Breast epithelium (tissue), 3 donors: Measurements from ENCODE around the gene DNAJA3.

ENCODE experiments used
- CTCF ChIP-seq, 3 donors: fragments of 450-650 bp; IDR thresholded peaks; one replicate each; pipeline ENCODE4 v1.5.1; 2016 to 2017; ENCODE audit warnings: antibody characterized with exemption in 3 of 3, mild to moderate bottlenecking in 3 of 3, moderate library complexity in 3 of 3
- POLR2A ChIP-seq: fragments of 450-650 bp; IDR thresholded peaks from one replicate; pipeline ENCODE4 v1.6.1; 2016; ENCODE audit warnings: antibody characterized with exemption, mild to moderate bottlenecking, moderate library complexity
- POLR2AphosphoS5 ChIP-seq, 3 donors: sonication (generic); formaldehyde crosslinking; IDR thresholded peaks; one replicate each; pipeline ENCODE4 v1.6.1; 2017; ENCODE audit warnings: antibody characterized with exemption in 3 of 3

- TF ChIP-seq CTCF (IDR thresholded peaks at IDR 0.05): no peak
- TF ChIP-seq POLR2AphosphoS5 (IDR thresholded peaks at IDR 0.05): no peak
- no peak for TF ChIP-seq POLR2A
Observed at GRCh38 chr16:4412854-4413253, 12.8 kb upstream of the DNAJA3 start.
